ENCODE data around the gene SPATA20.

SPATA20 gene

GRCh38 chr17:50579399-50579798 is 32.4 kb downstream of the SPATA20 start:
- no peak for DNase-seq (ENCODE audit: low read depth)

GRCh38 chr17:50580646-50581045 is 33.7 kb downstream of the SPATA20 start:
- DNase-seq (ENCODE audit: low read depth) = no peak

DNA sequence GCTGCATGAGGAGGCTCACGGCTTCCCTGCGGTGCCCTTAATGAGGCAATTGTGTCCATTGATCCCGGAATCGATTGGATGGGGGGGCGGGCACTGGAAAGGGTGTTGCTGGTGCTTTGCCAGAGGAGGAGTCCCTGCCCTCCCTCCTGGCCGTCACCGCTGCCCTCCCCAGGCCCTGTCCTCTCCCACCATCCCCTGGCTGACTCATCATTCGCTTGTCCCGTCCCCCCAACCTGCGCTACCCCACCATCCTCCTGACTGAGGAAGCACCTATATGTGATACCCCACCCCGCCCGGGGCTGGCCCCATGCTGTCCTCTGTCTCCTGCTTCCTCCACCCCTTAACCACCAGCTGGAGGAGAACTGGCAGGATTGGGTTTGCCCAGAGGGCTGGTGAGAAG is 34.3 kb downstream of the SPATA20 start:
- no peak for DNase-seq (ENCODE audit: low read depth)

DNA sequence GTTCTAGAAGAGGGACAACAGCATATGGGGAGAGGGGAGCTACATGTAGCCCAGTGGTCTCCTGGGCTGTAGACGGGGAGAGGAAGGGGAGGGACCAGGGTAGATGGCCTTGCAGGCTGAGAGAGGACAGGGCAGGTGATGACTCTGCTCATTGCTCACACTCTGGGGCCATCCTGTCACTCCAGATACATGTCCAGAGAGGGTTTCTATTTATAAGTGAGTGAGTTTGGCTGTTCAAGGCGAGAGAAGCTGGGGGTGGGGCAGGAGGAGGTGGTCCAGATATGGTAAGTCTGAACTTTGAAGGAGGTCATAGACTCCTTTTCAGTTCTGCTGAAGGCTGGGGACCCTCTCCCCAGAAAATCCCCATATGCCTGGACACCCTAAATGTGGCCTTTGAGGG is 35.8 kb downstream of the SPATA20 start:
- no peak for DNase-seq (ENCODE audit: low read depth)

DNA sequence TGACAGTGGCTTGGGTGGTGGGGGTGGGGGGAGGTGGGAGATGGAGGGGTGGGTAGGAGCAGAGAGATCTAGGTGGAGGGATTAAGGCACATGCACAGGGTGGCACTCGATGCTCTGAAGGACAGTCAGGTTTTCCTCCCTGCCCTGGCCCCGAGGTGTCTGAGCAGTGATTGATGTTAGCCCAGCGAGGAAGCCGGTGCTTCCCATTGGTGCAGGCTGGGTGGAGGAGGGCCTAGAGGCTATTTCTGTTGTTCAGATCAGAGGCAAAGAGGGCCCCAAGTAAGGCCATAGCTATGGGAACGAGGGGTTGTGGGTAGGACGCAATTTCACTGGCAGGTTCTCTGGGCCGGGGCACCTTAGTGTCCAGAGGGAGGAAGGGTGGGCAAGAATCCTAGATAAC is 36.7 kb downstream of the SPATA20 start:
- no peak for DNase-seq (ENCODE audit: low read depth)

DNA sequence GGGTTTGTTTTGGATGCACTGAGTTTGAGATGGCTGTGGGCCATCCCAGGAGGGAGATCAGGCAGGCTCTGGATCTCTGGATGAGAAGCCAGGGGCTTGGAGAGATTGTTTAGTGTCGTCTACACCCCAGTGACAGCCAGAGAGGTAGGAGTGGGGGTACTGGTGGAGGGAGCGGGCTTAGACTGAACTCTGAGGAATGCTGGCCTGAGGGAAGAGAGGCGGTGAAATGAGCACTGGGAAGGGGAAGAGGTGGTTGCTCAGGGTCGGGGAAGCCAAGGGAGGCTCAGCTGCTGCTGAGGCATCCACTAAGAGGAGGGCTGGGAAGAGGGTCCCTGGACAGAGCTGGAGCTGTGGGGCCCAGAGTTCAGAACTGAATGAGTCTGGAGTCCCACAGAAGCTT is 37.1 kb downstream of the SPATA20 start:
- no peak for DNase-seq (ENCODE audit: low read depth)

DNA sequence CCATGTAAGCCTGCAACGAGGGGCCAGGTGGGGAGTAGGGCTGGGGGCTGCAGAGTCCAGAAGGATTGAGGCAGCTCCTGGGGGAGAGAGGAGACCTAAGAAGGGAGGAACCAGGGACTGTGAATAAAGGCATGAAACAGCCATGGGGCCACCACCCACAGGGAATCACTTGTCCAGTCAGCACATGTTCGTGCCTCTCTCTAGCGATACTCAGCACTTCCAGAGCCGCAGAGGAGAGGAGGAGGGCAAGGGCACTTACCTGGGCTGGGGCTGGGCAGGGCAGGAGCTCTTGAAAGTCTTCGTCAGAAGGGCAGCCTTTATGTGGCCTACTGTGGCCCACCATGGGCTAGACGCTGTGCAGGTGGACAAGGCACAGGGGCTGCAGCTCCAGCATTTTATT is 37.8 kb downstream of the SPATA20 start:
- DNase-seq (ENCODE audit: low read depth) = no peak

GRCh38 chr17:50585346-50585745 is 38.4 kb downstream of the SPATA20 start:
- DNase-seq (ENCODE audit: low read depth) = no peak

DNA sequence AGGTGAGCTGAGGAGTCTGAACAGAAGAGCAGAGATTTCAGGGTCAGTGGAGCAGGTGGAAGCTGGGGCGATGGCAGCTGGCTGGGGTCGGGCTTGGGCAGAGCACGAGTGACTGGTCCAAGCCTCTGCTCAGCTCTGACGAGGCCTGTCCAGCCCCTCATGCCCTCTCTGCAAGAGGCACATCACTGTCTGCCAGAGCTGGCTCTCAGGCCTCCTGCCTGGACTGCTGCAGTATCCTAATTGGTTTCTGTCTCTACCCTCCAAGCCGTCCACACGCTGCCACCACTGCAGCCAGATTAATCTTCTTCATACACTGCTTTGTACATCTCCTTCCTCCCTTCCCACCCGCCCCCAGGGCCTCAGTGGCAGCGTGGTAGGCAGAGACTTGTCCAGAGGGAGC is 38.9 kb downstream of the SPATA20 start:
- DNase-seq (ENCODE audit: low read depth) = no peak

- no peak for DNase-seq (ENCODE audit: low read depth)
These were observed 39.7 kb downstream of the SPATA20 start for GRCh38 chr17:50586421-50587247.

- DNase-seq (ENCODE audit: low read depth) = no peak
These were observed 40.6 kb downstream of the SPATA20 start for GRCh38 chr17:50587571-50587970.

DNA sequence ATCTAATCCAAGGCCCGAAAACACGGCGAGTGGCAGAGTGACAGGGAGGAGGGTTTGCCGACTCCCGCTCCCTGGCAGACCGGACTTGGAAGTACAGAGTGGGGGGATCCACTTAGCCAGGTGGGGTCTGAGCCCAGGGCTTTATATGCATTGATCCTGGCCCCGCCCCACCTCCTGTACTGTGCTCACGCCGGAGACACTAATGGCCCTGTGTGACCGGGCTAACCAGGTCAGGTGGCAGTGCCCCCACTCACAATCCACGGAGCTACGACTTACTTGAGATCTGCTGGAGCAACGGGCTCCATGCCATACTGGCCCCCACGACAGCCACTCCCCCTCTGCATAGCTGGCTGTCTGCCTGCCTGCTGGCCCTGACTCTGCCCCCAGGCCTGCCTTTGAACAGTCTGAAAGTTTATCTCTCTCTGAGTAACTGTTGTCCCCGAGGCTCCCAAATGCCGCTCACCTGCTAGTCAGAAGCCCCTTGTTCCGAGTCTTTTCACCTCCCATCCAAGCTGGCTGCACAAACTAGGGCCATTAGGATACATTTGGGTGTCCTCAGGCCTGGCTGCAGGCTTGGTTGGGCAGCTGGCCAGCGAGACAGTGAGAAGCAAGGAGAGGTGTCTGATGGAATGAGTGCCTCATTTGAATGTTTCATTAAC is 41.5 kb downstream of the SPATA20 start:
- no peak for DNase-seq (ENCODE audit: low read depth)

GRCh38 chr17:50589095-50589705 is 42.2 kb downstream of the SPATA20 start:
- no peak for DNase-seq (ENCODE audit: low read depth)

DNA sequence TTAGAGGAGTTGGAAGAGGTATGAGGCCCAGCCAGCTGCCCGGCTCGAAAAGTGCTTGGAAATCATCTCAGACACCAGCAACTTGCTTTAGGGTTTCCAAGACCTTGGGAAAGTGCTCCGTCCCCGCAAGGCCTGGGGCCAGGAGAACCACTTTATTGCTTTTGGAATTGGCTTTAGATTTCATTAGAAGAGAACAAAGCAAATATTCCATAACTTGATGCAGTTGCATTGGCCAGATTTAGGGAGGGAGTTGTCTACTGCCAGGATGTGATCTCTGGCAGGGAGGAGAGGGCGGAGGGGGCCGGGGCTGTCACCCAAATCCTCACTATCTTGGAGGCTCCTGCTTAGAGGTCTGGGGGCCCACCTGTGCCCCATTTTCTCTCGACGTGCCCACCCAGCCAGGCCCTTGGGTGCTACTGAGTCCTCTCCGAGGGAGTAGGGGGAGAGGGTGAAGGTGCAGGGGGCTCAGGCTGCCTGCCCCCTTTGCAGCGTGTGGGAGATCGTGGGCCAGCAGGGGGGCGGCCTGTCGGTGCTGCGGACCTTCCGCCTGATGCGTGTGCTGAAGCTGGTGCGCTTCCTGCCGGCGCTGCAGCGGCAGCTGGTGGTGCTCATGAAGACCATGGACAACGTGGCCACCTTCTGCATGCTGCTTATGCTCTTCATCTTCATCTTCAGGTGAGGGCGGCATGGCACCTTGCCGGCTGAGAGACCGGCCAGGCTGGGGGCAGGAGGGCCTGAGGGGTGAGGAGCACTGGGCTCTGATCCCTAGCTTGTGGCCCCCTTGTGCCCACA is 44.2 kb downstream of the SPATA20 start:
- no peak for DNase-seq (ENCODE audit: low read depth)

DNA sequence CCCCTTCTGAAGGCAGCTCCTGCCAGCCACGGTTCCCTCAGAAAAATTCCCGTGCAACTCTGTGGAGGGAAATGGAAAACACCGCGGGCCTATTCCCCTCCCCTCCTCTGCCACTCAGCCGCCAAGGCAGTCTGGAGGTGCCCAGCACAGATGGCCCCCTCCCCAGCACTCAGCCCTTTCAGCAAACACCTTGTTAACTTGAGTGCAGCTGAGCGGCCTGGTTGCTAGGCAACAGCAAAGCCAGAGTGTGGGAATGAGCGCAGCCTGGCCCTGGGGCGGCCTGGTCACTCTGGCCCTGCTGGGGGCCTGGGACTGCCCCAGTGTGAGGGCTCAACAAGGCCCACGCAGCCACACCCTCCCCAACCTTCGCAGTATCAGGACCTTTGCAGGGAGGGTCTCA is 46.3 kb downstream of the SPATA20 start:
- no peak for DNase-seq (ENCODE audit: low read depth)

DNA sequence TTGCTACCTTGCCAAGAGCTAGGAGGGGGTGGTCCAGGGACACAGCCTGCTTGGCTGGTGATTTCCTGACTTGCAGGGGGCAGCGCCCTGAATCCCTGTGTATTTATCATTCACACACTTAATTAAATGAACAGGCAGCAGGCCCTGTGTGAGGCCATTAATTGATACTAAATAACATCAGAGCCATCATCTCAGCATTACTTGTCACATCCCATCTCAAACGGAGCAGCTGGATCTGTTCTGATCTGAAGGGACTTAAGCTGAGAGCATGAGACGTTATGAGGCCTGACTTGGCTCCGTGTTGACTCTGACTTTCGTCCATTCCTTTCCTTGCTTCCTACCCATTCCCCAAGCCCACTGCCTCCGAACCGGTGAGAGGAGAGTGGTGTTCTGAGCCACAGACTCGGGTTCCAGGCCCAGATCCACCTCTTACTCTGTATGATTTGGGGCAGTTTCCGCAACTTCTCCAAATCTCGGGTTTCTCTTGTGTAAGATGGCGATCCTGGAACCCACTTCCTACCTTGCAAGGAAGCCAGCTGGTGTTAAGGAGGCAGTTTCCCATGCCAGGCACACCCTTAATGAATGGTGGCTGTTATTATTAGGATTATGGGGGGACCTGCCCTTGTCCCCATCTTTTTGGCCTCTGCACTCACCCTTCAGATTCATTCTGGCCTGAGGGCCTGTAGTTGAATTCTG is 47.3 kb downstream of the SPATA20 start:
- no peak for DNase-seq (ENCODE audit: low read depth)

DNA sequence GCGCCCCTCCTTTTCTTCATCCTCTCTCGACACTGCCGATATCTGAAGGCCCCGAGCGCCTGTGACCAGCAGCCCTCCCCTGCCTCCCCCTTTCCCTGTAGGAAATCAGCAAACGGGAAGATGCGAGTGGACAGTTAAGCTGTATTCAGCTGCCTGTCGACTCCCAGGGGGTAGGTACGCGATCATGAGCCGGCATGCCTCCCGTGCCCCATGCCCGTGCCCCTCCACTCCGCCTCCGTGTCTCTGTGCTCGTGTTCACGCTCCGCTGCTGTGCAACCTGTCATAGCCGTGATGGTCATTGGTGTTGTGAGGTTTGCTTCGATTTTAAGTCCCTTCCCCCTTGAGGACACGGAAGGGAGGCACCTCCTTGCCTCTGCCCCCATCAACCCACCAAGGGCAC is 47.9 kb downstream of the SPATA20 start:
- DNase-seq (ENCODE audit: low read depth) = no peak

GRCh38 chr17:50596191-50597037 is 49.4 kb downstream of the SPATA20 start:
- DNase-seq (ENCODE audit: low read depth) = no peak

DNA sequence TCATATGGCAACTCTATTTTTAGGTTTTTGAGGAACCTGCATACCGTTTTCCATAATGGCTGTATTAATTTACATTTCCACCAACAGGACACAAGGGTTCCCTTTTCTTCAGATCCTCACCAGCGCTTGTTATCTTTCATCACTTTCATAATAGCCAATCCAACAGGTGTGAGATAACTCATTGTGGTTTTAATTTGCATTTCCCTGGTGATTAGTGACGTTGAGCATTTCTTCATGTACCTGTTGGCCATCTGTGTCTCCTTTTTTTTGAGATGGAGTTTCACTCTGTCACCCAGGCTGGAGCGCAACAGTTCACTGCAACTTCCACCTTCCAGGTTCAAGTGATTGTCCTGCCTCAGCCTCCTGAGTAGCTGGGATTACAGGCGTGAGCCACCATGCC is 51.5 kb downstream of the SPATA20 start:
- no peak for DNase-seq (ENCODE audit: low read depth)

- no peak for DNase-seq (ENCODE audit: low read depth)
These were observed 52.6 kb downstream of the SPATA20 start for GRCh38 chr17:50599606-50600005.

DNA sequence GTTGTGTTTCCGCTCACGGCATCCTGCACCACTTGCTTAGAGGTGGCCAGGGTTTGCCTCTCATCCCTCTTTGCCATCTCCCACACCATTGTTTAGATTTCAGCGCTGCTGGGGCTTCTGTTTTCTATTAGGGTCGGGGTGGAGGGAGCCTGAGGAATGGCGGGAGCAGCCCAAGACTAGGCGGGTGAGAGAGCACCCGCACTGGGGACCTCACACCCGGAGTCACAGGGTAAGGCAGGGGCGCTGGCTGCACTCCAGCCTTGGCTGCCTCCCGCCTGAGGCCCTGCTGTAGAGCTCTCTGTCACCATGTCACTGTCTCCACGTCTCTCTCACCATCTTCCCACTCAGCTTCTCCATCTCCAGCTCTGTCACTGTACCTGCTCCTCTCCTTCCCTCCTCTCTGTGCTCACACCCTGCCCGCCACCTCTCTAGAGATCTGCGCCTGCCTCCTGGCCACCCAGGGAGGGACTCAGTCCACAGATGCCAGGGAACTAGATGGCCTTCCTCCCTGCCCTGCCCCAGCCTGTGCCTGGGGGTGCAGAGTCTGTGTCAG is 54.9 kb downstream of the SPATA20 start:
- no peak for DNase-seq (ENCODE audit: low read depth)
